A549 treated with DMSO at 1 μM for 4 hours (cell line): ENCODE results near the gene HEATR3. TPM values are rescaled to one million over a fixed set of nuclear protein-coding genes. Genes with fewer than 3 reads are reported as not detected.

Experiments used
- total RNA-seq: library from RNA; stranded (reverse); fragments of 200-300 nt; extraction: Qiagen RNA extraction; gene quantifications from 5 replicates; pipeline ENCODE4 v1.2.3, GENCODE V29; 2022; ENCODE audit warnings: low read depth

Gene HEATR3, protein sequence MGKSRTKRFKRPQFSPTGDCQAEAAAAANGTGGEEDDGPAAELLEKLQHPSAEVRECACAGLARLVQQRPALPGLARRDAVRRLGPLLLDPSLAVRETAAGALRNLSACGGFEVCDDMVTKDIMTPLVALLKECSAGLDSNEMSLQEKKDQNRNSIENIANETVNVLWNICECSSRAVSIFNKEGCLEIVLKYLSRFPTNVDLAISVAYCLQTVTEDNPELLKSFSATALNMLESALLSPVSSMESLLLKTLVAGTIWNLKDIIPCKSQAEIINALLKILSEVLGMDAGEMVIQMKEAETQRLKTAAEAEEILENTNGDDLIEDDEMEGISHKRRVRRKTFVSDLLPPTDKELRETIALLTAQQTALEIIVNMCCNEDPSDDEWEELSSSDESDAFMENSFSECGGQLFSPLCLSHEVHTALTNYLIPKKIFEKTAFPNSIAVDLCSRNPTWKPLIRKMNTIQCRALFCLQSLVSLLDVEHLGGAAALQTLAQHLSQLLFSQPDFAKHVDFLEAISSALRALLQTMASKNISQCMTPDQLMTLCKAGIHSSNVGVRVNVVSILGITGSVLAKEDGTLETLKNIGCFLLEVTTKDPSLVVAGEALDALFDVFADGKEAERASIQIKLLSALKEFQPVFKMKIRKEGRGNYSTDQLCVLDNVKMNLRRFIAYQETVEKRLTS
- 12.0 to 19.0 TPM (median 17.0 TPM) in 5 replicates for total RNA-seq

DNA sequence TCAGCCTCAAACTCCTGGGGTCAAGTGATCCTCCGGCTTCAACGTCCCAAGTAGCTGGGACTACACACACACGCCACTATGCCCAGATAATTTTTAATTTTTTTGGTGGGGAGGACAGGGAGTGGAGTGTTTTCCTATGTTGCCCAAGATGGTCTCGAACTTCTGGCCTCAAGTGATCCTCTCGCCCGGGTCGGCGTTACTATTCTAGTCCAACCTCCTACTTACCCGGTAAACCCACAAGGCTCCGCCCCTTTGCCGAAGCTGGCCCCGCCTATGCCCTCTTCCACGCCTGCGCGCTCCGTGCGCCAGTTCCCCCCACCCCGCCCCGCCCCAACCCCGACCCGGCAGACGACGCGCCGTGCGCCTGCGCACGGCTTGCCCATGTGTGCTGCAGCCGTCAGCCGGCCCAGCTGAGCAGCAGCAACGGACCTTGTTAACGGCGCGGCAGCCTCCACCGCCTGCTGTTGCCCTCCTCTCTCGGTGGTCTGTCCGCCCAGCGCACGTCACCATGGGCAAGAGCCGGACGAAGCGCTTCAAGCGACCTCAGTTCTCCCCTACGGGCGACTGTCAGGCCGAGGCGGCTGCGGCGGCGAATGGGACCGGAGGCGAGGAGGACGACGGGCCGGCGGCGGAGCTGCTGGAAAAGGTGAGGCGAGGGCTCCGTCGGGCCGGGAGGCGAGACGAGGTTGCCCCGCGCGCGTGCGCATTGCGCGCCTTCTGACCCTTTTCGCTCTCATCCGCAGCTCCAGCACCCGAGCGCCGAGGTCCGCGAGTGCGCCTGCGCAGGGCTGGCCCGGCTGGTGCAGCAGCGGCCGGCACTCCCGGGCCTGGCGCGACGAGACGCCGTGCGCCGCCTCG lies at the start of gene HEATR3:
HEATR3 (plus strand) TSS at position 347 of the 858 bp plus-strand sequence; CDS start at position 509, 162 bp downstream.

GRCh38 chr16:50024684-50025536 lies 40.9 kb upstream of the HEATR3 start, which contains the start of gene CNEP1R1:
Gene CNEP1R1, plus strand, starts transcription at chr16:50025225. Its CDS starts 91 bp downstream, at chr16:50025316.

GRCh38 chr16:50152807-50153595 lies 87.2 kb downstream of the HEATR3 start, which contains the start of gene TENT4B:
Gene TENT4B, plus strand, starts transcription at chr16:50153306. Its CDS starts 316 bp downstream, at chr16:50153622.

Other genes starting within 250 kb of the HEATR3 start
- 0.07 to 0.42 TPM (median 0.16 TPM) in 5 replicates for gene ZNF423, start 209.9 kb upstream of the HEATR3 start, total RNA-seq
- gene CNEP1R1, start 40.7 kb upstream of the HEATR3 start, total RNA-seq = 18.2 to 22.8 TPM (median 19.3 TPM) in 5 replicates
- gene TENT4B, start 87.3 kb downstream of the HEATR3 start, total RNA-seq = 11.2 to 14.4 TPM (median 13.4 TPM) in 5 replicates
- 12.7 to 19.7 TPM (median 16.6 TPM) in 5 replicates for gene ADCY7, start 200.6 kb downstream of the HEATR3 start, total RNA-seq